ENCODE data around the gene BET1L.

Gene BET1L

DNA sequence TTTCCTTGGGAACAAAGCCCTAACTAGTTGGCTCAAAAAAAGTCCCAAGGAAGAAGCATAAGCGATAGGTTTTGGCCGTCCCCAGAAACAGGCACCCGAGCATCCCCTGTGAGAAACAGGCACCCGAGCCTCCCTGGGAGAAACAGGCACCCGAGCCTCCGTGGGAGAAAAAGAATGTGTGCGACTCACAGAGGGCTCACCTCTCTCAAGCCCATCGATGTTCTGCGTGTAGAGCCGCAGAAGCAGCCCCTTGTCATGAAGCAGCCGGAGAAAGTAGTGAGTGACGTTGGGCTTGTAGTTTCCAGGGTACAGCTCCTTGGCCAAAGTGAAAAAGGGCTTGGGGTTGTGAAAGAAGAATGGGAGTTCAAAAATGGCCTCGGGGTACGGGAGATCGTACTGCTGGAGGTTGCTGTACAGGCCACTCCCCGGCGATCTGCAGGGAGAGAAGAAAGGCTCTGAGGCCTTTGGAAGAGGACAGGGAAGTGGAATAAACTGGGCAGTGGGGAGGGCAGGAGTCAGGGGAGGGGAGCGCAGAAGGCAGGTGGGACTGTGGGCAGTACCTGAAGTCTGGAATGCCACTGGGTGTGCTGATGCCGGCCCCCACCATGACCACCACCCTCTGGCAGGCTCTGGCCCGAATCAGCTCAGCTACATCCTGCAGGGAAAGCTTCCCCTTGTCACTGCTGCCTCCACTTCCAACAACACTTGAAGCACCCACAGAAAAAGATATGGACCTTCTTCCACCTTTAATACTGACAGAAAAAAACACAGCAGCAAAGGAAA, 25.8 kb upstream of the BET1L start:
- DNase-seq (ENCODE audit: low read depth), result no peak
- H3K4me3 ChIP-seq (ENCODE audit: low read depth, low read length), result no peak overlapping the region

GRCh38 chr11:230431-230830, 23.2 kb upstream of the BET1L start:
- TF ChIP-seq, protein P1, sequence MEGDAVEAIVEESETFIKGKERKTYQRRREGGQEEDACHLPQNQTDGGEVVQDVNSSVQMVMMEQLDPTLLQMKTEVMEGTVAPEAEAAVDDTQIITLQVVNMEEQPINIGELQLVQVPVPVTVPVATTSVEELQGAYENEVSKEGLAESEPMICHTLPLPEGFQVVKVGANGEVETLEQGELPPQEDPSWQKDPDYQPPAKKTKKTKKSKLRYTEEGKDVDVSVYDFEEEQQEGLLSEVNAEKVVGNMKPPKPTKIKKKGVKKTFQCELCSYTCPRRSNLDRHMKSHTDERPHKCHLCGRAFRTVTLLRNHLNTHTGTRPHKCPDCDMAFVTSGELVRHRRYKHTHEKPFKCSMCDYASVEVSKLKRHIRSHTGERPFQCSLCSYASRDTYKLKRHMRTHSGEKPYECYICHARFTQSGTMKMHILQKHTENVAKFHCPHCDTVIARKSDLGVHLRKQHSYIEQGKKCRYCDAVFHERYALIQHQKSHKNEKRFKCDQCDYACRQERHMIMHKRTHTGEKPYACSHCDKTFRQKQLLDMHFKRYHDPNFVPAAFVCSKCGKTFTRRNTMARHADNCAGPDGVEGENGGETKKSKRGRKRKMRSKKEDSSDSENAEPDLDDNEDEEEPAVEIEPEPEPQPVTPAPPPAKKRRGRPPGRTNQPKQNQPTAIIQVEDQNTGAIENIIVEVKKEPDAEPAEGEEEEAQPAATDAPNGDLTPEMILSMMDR (IDR thresholded peaks at IDR 0.05; ENCODE audit: low read depth, low read length, missing control alignments), result no peak
- no peak overlapping the region for H3K4me3 ChIP-seq (ENCODE audit: low read depth, low read length)
- in situ Hi-C loops (cut with HindIII; ENCODE audit: low sequenced_read_pairs), result no loop called here
- DNase-seq (ENCODE audit: low read depth), result no peak

More for the DNA sequence above, 25.8 kb upstream of the BET1L start:
- in situ Hi-C loops (cut with HindIII; ENCODE audit: low sequenced_read_pairs), result no loop called here
- TF ChIP-seq, protein P1 (IDR thresholded peaks at IDR 0.05; ENCODE audit: low read depth, low read length, missing control alignments), result no peak

DNA sequence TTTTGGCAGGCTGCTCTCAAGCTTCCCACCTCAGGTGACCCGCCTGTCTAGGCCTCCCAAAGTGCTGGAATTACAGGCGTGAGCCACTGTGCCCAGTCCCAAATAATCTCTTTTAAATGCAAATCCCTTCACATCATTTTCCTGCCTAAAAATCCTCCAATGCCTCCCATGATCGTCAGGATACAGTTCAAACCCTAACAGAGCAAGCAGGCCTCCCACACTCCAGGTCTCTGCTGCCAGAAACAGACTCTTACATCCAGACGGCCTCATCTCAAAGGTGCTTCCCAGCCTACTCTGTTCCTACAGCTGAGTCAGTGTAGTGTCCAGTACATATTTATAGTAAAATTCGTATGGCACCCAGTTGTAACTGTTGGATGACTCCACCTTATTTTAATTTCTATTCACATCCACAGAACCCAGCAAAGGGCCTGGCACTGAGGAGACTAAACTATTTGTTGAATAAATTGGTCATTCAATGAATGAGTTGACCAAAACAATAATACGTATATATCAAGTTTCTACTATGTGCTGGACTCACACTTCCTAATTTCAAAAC, 20.7 kb upstream of the BET1L start:
- in situ Hi-C loops (cut with HindIII; ENCODE audit: low sequenced_read_pairs), result no loop called here
- no peak for DNase-seq (ENCODE audit: low read depth)
- TF ChIP-seq, protein P1 (IDR thresholded peaks at IDR 0.05; ENCODE audit: low read depth, low read length, missing control alignments), result no peak
- H3K4me3 ChIP-seq (ENCODE audit: low read depth, low read length), result no peak overlapping the region

DNA sequence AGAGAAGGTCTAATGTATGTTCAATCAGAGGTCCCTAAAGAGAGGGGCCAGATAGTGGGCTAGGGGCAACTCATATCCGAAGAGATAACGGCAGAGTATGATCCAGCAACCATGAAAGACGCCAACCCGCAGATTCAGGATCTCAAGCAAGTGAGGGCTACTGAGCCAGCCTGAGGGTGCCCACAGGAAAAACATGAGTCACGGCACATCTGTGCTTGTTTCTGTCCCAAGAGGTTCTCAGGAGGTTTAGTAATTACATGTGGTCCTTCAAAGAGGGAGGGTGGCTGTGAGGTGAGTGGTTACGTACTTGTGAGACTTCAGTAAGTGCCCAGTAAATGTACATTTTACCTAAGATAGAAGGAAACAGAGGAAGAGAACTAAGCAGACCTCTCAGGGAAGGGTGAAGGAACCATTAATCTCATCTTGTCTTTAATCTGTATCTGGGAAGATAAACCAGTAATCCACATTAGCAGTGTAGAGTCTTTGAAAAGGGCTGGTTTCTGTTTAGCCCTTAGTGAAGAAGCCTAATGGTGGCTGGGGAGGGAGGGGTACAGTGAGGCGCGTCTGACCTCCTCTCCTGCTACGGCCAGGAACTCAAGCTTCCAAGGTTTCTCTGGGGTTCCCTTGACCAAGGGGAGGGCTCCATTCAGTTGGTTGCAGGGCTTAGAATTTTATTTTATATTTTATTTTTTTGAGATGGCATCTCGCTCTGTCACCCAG, 18.7 kb upstream of the BET1L start:
- in situ Hi-C loops (cut with HindIII; ENCODE audit: low sequenced_read_pairs), result no loop called here

DNA sequence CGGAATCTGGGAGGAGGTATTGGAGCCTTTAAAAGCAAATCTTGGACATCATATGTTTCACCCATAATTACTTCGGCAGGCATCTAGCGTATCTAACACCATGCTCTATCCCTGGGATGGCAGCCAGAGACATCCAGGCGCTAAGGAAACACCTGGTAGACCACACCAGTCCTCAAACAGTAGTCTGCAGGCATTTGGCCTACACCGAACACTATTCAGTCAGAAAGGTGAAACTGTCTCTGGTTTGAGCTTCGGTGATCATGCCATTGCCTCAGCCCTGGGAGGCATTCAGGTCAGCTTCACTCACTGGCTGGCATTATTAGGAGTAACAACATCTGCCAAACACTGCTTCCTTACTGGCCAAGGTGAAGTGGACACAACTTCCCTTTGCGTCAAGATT, 17.2 kb upstream of the BET1L start:
- no peak overlapping the region for H3K4me3 ChIP-seq (ENCODE audit: low read depth, low read length)
- DNase-seq (ENCODE audit: low read depth), result no peak
- TF ChIP-seq, protein P1 (IDR thresholded peaks at IDR 0.05; ENCODE audit: low read depth, low read length, missing control alignments), result no peak
- in situ Hi-C loops (cut with HindIII; ENCODE audit: low sequenced_read_pairs), result no loop called here

More for the DNA sequence above, 18.7 kb upstream of the BET1L start:
- TF ChIP-seq, protein P1 (IDR thresholded peaks at IDR 0.05; ENCODE audit: low read depth, low read length, missing control alignments), result no peak
- no peak for DNase-seq (ENCODE audit: low read depth)
- no peak overlapping the region for H3K4me3 ChIP-seq (ENCODE audit: low read depth, low read length)

- in situ Hi-C loops (cut with HindIII; ENCODE audit: low sequenced_read_pairs), result no loop called here
Observed at GRCh38 chr11:223884-224283, 16.7 kb upstream of the BET1L start.

More at GRCh38 chr11:223884-224283, 16.7 kb upstream of the BET1L start:
- TF ChIP-seq, protein P1 (IDR thresholded peaks at IDR 0.05; ENCODE audit: low read depth, low read length, missing control alignments), result no peak
- DNase-seq (ENCODE audit: low read depth), result no peak
- H3K4me3 ChIP-seq (ENCODE audit: low read depth, low read length), result no peak overlapping the region

All from astrocyte of the cerebellum (primary cell).